Stimulated activated CD4-positive, alpha-beta T cell treated with anti-CD3 and anti-CD28 coated beads, Interleukin-1b, Interleukin-23, amount 100 ng/mL, for 24 hours (primary cell): ENCODE measurements around the gene FAAH.

Source experiments
- DNase-seq, 4 experiments: peaks; one replicate each; pipeline ENCODE4 v3.0.0-alpha.2; 2020; ENCODE audit warnings: low read depth in 4 of 4, low spot score in 1 of 4

FAAH gene

GRCh38 chr1:46400421-46400820, 6.3 kb downstream of the FAAH start:
- no peak for DNase-seq

- no peak for DNase-seq
Measured at GRCh38 chr1:46401154-46401913, 7.2 kb downstream of the FAAH start.

GRCh38 chr1:46401964-46402626, 8.0 kb downstream of the FAAH start:
- no peak for DNase-seq

GRCh38 chr1:46403916-46404315, 9.8 kb downstream of the FAAH start:
- DNase-seq: no peak

GRCh38 chr1:46404482-46405196, 10.5 kb downstream of the FAAH start:
- no peak for DNase-seq

- no peak for DNase-seq
Measured at GRCh38 chr1:46405197-46405555, 11.1 kb downstream of the FAAH start.

GRCh38 chr1:46405724-46406123, 11.6 kb downstream of the FAAH start:
- no peak for DNase-seq

GRCh38 chr1:46406881-46407608, 12.9 kb downstream of the FAAH start:
- no peak for DNase-seq

GRCh38 chr1:46407636-46408035, 13.5 kb downstream of the FAAH start:
- no peak for DNase-seq

DNA sequence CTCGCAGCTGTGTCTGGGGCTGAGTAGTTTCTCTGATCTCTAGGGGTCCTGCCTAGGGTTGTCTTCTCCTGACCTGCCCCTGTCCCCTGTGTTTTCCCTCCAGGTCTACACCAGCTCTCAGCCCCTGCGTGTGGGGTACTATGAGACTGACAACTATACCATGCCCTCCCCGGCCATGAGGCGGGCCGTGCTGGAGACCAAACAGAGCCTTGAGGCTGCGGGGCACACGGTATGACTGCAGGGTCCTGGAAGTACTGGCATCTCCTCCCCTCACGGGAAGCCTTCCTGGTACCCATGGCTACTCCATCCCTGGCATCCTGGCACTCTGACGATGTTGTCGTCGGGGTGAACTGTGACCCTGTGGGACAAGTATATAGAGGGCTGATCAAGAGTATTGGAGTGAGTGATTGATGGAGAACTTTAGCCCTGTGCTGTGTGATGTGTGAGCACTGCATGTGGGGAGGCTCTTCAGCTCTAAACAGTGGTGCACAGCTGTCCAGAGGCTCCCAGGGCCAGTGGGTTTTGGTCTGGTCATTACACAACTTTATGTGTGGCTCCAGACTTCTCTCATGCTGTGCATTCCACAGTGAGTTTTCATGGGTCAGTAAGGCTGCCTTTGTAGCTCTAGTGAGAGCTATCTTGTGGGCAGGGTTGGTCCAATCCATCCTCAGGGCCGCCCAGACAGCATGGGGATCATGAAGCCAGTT, 14.4 kb downstream of the FAAH start:
- DNase-seq: no peak

DNA sequence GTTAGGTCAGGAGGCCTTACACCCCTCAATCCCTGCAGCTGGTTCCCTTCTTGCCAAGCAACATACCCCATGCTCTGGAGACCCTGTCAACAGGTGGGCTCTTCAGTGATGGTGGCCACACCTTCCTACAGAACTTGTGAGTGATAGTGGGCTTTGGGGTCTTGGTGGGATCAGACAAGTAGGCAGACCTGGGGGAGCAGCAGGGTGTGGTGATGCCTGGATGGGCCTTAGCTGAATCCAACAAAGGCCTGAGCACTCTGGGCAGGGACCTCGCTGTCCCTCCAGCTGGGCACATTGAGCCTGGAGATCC, 14.9 kb downstream of the FAAH start:
- DNase-seq: no peak

DNA sequence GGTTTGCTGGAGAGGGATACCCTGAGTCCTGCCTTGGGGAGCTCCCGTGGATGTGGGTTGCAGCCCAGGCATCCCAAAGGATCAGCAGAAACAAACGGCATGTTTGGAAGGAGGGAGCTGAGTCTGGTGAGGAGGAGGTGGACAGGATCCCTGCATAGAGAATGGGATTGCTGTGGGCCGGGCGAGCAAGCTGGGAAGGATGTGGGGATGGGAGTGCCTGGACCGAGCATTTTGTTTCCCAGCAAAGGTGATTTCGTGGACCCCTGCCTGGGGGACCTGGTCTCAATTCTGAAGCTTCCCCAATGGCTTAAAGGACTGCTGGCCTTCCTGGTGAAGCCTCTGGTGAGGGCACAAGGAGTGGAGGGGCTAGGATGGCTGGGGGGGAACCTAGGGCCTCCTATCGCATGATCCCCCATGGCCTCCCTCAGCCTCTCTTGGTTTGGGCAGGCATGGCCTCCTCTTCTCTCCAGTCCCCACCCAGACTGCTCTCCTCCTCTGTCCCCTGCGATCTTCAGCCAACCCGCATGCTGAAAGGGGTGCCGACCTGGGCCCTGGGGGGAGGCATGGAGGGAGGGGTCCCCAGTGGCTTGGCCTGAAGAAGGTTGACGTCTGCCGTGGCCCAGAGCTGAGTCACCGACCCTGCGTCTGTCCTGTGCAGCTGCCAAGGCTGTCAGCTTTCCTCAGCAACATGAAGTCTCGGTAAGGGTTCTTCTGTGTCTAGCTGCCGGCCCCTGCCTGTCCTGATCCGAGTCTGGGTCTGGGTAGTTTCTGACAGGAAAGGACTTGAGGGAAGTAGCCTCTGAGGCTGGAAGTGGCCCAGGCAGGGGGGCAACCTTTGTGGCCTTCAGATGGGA, 16.3 kb downstream of the FAAH start:
- DNase-seq: no peak

- DNase-seq: no peak
Measured at GRCh38 chr1:46411010-46411405, 16.9 kb downstream of the FAAH start.

DNA sequence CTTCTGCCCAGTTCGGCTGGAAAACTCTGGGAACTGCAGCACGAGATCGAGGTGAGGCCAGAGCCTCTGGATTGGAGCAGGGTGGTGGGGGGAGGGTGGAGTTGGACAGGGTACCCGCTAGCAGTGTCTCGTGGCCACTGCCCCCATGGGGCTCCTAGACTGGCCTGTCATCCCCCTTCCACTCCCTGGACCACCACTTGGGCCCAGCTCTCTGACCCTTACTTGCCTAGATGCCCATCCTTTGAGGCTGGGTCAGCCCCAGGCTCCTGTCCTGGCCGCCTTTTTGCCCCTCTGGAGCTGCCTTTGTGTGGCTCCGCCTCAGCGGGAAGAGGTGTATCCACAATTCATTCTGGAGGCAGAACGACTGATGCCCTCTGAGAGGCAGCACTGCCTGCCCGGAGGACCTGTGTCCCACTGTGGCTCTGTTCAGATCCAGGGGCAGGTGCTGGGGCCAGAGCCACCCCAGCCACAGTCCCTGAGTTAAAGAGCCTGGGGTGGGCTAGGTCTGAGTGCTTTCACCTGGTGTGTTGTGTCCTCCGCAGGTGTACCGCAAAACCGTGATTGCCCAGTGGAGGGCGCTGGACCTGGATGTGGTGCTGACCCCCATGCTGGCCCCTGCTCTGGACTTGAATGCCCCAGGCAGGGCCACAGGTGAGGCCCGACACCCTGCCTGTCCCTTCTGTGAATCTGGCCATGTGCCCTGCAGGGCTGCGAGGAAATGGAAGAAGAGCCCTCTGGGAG, 17.7 kb downstream of the FAAH start:
- DNase-seq: no peak

DNA sequence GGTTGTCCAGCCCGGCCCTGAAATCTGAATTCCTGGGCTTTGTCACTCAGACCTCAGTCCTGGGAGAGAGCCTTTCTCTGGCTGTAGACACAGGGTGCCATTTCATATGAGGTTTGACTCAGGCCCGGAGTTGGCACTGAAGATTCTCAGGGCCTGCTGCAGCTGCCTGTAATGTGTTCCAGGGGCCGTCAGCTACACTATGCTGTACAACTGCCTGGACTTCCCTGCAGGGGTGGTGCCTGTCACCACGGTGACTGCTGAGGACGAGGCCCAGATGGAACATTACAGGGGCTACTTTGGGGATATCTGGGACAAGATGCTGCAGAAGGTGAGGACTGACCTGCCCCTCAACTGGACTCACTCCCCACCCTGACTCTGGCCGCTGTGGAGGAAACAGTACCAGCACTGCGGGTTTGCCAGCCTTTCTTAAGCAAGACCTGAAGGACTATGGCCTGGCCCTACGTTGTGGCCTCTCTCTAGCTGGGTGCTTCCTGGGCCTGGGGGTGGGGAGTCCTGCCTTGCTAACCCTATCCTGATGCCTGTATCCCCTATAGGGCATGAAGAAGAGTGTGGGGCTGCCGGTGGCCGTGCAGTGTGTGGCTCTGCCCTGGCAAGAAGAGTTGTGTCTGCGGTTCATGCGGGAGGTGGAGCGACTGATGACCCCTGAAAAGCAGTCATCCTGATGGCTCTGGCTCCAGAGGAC, 18.9 kb downstream of the FAAH start:
- no peak for DNase-seq

DNA sequence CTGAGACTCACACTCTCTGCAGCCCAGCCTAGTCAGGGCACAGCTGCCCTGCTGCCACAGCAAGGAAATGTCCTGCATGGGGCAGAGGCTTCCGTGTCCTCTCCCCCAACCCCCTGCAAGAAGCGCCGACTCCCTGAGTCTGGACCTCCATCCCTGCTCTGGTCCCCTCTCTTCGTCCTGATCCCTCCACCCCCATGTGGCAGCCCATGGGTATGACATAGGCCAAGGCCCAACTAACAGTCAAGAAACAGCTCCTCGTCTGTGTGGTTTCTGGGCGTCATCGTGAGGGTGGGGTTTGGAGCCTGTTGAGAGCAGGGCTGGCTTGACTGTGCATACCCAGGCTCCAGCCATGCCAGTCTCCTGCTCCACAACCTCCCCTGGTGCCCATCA, 19.5 kb downstream of the FAAH start:
- no peak for DNase-seq

DNA sequence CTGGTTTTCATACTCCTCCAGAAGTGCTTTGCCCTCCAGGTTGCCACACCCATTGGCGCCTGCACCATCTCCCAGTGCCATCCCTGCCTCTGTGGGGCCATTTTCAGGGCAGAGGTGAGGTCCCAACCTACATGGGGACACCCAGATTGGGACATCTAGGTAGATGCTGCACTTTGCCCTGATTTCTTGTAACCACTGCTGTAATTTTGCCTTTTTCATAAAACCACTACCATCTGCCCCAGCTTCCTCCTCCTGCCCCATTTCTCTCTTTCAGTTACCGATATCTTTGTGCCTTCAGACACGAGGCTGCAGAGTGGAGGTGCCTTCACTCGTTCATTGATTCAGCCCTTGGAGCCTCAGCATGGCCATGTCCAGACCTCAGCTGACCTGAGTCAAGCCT, 21.4 kb downstream of the FAAH start:
- DNase-seq: no peak

- DNase-seq: no peak
Measured at GRCh38 chr1:46418976-46419375, 24.9 kb downstream of the FAAH start.

DNA sequence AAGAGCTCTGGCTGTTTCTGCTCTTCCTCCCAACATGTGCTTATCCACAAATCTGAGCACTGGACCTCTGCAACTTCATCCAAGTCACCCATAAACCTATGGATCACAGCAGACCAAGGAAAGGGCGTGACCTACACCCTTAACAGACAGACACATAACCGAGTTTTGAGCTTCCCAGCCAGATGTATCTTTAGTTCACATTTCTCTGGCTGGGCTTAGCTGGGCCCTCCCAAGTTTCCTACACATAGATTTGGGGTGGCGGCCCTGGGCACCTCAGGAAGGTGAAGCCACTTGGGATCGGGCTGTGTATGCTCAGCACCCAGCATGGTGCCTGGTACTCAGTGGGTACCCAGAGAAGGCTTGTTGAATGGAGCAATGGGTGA, 26.4 kb downstream of the FAAH start:
- DNase-seq: no peak
